Hepatocyte (in vitro differentiated cells): Measurements from ENCODE around the gene CCNK. TPM values are rescaled to one million over a fixed set of nuclear protein-coding genes. Genes with fewer than 3 reads are reported as not detected.

Experiments
- DNase-seq: peaks from one replicate; pipeline ENCODE4 v3.0.0-alpha.2; 2016; ENCODE audit warnings: low spot score
- H2AFZ ChIP-seq: fragments of 200-600 bp; sonication (generic); 2 replicates; pipeline ENCODE4 v1.6.0; 2016; ENCODE audit warnings: antibody characterized with exemption, mild to moderate bottlenecking
- H3K27ac ChIP-seq: fragments of 200-600 bp; sonication (generic); 2 replicates; pipeline ENCODE4 v1.5.1; 2016; ENCODE audit warnings: mild to moderate bottlenecking
- H3K27me3 ChIP-seq: fragments of 200-600 bp; sonication (generic); 2 replicates; pipeline ENCODE4 v1.6.1; 2016
- H3K36me3 ChIP-seq: fragments of 200-600 bp; sonication (generic); replicated peaks from 2 replicates; pipeline ENCODE4 v1.5.1; 2016; ENCODE audit warnings: low read depth; ENCODE audit not compliant: insufficient read depth
- H3K4me1 ChIP-seq: fragments of 200-600 bp; sonication (generic); 2 replicates; pipeline ENCODE4 v1.5.1; 2016; ENCODE audit warnings: mild to moderate bottlenecking, moderate library complexity; ENCODE audit not compliant: insufficient read depth
- H3K4me2 ChIP-seq: fragments of 200-600 bp; sonication (generic); 2 replicates; pipeline ENCODE4 v1.6.0; 2016
- H3K4me3 ChIP-seq: fragments of 200-600 bp; sonication (generic); 2 replicates; pipeline ENCODE4 v1.5.1; 2016; ENCODE audit warnings: mild to moderate bottlenecking
- H3K79me2 ChIP-seq: fragments of 200-600 bp; sonication (generic); 2 replicates; pipeline ENCODE4 v1.6.0; 2017; ENCODE audit warnings: mild to moderate bottlenecking
- H3K9me2 ChIP-seq: fragments of 200-600 bp; sonication (generic); replicated peaks from 2 replicates; pipeline ENCODE4 v1.6.0; 2017; ENCODE audit warnings: mild to moderate bottlenecking; ENCODE audit not compliant: insufficient read depth
- H3K9me3 ChIP-seq: fragments of 200-600 bp; sonication (generic); 2 replicates; pipeline ENCODE4 v1.5.1; 2016; ENCODE audit warnings: low read depth, mild to moderate bottlenecking
- H4K20me1 ChIP-seq: fragments of 200-600 bp; sonication (generic); 2 replicates; pipeline ENCODE4 v1.6.0; 2016; ENCODE audit warnings: mild to moderate bottlenecking; ENCODE audit not compliant: insufficient read depth, poor library complexity, severe bottlenecking
- CTCF ChIP-seq: fragments of 200-600 bp; sonication (generic); IDR thresholded peaks from 2 replicates; pipeline ENCODE4 v1.5.1; 2016; ENCODE audit warnings: antibody characterized with exemption, mild to moderate bottlenecking; ENCODE audit not compliant: poor library complexity
- EZH2 ChIP-seq: fragments of 200-600 bp; sonication (generic); IDR thresholded peaks from 2 replicates; pipeline ENCODE4 v1.6.1; 2016; ENCODE audit warnings: antibody characterized with exemption, mild to moderate bottlenecking, borderline replicate concordance
- EZH2phosphoT487 ChIP-seq: fragments of 200-600 bp; sonication (generic); IDR thresholded peaks from one replicate; pipeline ENCODE4 v1.6.1; 2018; ENCODE audit warnings: antibody characterized with exemption, mild to moderate bottlenecking, low read depth, moderate library complexity; ENCODE audit not compliant: unreplicated experiment, severe bottlenecking
- WGBS: methylation state at CpG from one replicate; pipeline ENCODE4 v1.1.6; 2016; ENCODE audit warnings: low lambda C conversion rate; ENCODE audit errors: missing lambda C conversion rate; 5-methylcytosine and 5-hydroxymethylcytosine counted together
- polyA plus RNA-seq: library from polyadenylated mRNA; unstranded; fragments of >200 nt; fragmentation: Nextera tagmentation; extraction: Ambion mirVana; gene quantifications from 2 replicates; pipeline ENCODE4 v1.2.1, GENCODE V29; 2016
- total RNA-seq: library from RNA; depleted of rRNA; stranded (reverse); fragments of >200 nt; gene quantifications from 2 replicates; pipeline ENCODE4 v1.2.3, GENCODE V29; 2014

Gene CCNK
- total and polyA plus RNA-seq, 2 experiments from 2014 or later: 11.1 to 15.6 TPM

- Histone ChIP-seq H3K4me1 (peaks cover 30% of the 10 kb centered on the region), H3K4me2 (peak overlapping the region; percentile 5), H3K79me2 (peaks cover 84% of the 10 kb centered on the region), H2AFZ (no peak overlapping the region), H4K20me1 (peaks cover 68% of the 10 kb centered on the region), H3K27me3 (no peaks in the 10 kb centered on the region), H3K36me3 (no peaks in the 10 kb centered on the region), H3K9me3 (no peaks in the 10 kb centered on the region), H3K9me2 (no peaks in the 10 kb centered on the region), H3K4me3 (no peak overlapping the region), H3K27ac (no peak overlapping the region)
- 62% methylated on average over 1 of the region's 1 CpG for WGBS
- TF ChIP-seq CTCF (no peak), EZH2phosphoT487 (no peak)
- no peak for DNase-seq
These were observed 4.3 kb upstream of the CCNK start for GRCh38 chr14:99476864-99477263.

- H3K79me2 ChIP-seq: peaks cover 84% of the 10 kb centered on the region
- H2AFZ ChIP-seq: no peak overlapping the region
- H4K20me1 ChIP-seq: peaks cover 69% of the 10 kb centered on the region
- no peaks in the 10 kb centered on the region for H3K36me3 ChIP-seq
- no peak for TF ChIP-seq EZH2phosphoT487
- no peak for TF ChIP-seq EZH2
- TF ChIP-seq CTCF: no peak
- 75% methylated on average over 4 of the region's 4 CpGs for WGBS
- no peak for DNase-seq
- H3K27ac ChIP-seq: no peak overlapping the region
- H3K9me2 ChIP-seq: no peaks in the 10 kb centered on the region
- H3K27me3 ChIP-seq: no peaks in the 10 kb centered on the region
- H3K4me3 ChIP-seq: no peak overlapping the region
- no peaks in the 10 kb centered on the region for H3K9me3 ChIP-seq
- H3K4me2 ChIP-seq: peak overlapping the region; percentile 92
- peaks cover 35% of the 10 kb centered on the region for H3K4me1 ChIP-seq
These were observed 3.1 kb upstream of the CCNK start for GRCh38 chr14:99478128-99478527.

- 33% methylated on average over 18 of the region's 18 CpGs for WGBS
- Histone ChIP-seq H3K27me3 (no peaks in the 10 kb centered on the region), H3K4me1 (peaks cover 35% of the 10 kb centered on the region), H3K79me2 (peaks cover 84% of the 10 kb centered on the region), H3K27ac (peak overlapping the region; percentile 88), H3K4me3 (peak overlapping the region; percentile 55), H4K20me1 (peaks cover 69% of the 10 kb centered on the region), H2AFZ (peak overlapping the region; percentile 48), H3K9me3 (no peaks in the 10 kb centered on the region), H3K4me2 (peak overlapping the region; percentile 92), H3K36me3 (no peaks in the 10 kb centered on the region), H3K9me2 (no peaks in the 10 kb centered on the region)
- no peak for DNase-seq
- TF ChIP-seq CTCF (no peak), EZH2 (no peak), EZH2phosphoT487 (no peak)
These were observed 1.9 kb upstream of the CCNK start for GRCh38 chr14:99479160-99479905.
